MM.1S (cell line): ENCODE results near the gene ABCA3.

Source experiments
- DNase-seq: peaks from one replicate; pipeline ENCODE4 v3.0.0-alpha.2; 2015
- H2AFZ ChIP-seq: fragments of 300-600 bp; sonication (generic); 2 replicates; pipeline ENCODE4 v1.6.0; 2016; ENCODE audit warnings: antibody characterized with exemption, low read length
- H3F3A ChIP-seq: fragments of 300-600 bp; sonication (generic); 2 replicates; pipeline ENCODE4 v1.6.1; 2016; ENCODE audit warnings: mild to moderate bottlenecking, antibody characterized with exemption, low read length, moderate library complexity, mixed read lengths; ENCODE audit not compliant: insufficient read depth
- H3K27ac ChIP-seq: fragments of 300-600 bp; sonication (generic); 2 replicates; pipeline ENCODE4 v1.5.1; 2016; ENCODE audit warnings: mild to moderate bottlenecking, low read length
- H3K27me3 ChIP-seq: fragments of 300-600 bp; sonication (generic); replicated peaks from 2 replicates; pipeline ENCODE4 v1.6.0; 2016; ENCODE audit warnings: low read length; ENCODE audit not compliant: insufficient read depth
- H3K36me3 ChIP-seq: fragments of 300-600 bp; sonication (generic); replicated peaks from 2 replicates; pipeline ENCODE4 v1.6.1; 2016; ENCODE audit warnings: mild to moderate bottlenecking, low read length, mixed read lengths; ENCODE audit not compliant: insufficient read depth
- H3K4me1 ChIP-seq: fragments of 300-600 bp; sonication (generic); 2 replicates; pipeline ENCODE4 v1.6.1; 2016; ENCODE audit warnings: low read length, mixed read lengths
- H3K4me2 ChIP-seq: fragments of 300-600 bp; sonication (generic); 2 replicates; pipeline ENCODE4 v1.6.0; 2016; ENCODE audit warnings: low read depth, low read length
- H3K4me3 ChIP-seq: fragments of 300-600 bp; sonication (generic); 2 replicates; pipeline ENCODE4 v1.5.1; 2016; ENCODE audit warnings: low read length, mixed read lengths
- H3K79me2 ChIP-seq: fragments of 300-600 bp; sonication (generic); 2 replicates; pipeline ENCODE4 v1.6.1; 2016; ENCODE audit warnings: mixed run types, low read length, mixed read lengths
- H3K9ac ChIP-seq: fragments of 300-600 bp; sonication (generic); 2 replicates; pipeline ENCODE4 v1.6.1; 2016; ENCODE audit warnings: low read length, mixed read lengths
- H3K9me2 ChIP-seq: fragments of 300-600 bp; sonication (generic); replicated peaks from 2 replicates; pipeline ENCODE4 v1.6.1; 2016; ENCODE audit warnings: mild to moderate bottlenecking, low read length, mixed read lengths; ENCODE audit not compliant: insufficient read depth
- H3K9me3 ChIP-seq: fragments of 300-600 bp; sonication (generic); replicated peaks from 2 replicates; pipeline ENCODE4 v1.6.1; 2016; ENCODE audit warnings: mild to moderate bottlenecking, low read length, mixed read lengths; ENCODE audit not compliant: insufficient read depth
- H4K20me1 ChIP-seq: fragments of 300-600 bp; sonication (generic); 2 replicates; pipeline ENCODE4 v1.6.1; 2016; ENCODE audit warnings: mild to moderate bottlenecking, low read length, moderate library complexity, mixed read lengths; ENCODE audit not compliant: insufficient read depth
- CTCF ChIP-seq: fragments of 300-600 bp; sonication (generic); IDR thresholded peaks from 2 replicates; pipeline ENCODE4 v1.5.1; 2016; ENCODE audit warnings: antibody characterized with exemption, low read length, mixed read lengths
- EZH2 ChIP-seq: fragments of 300-600 bp; sonication (generic); optimal IDR thresholded peaks from 2 replicates; pipeline ENCODE3; 2017; ENCODE audit warnings: low read depth, mild to moderate bottlenecking, antibody characterized with exemption, low read length, mixed read lengths
- EZH2phosphoT487 ChIP-seq: fragments of 300-600 bp; sonication (generic); IDR thresholded peaks from 2 replicates; pipeline ENCODE4 v1.6.1; 2018; ENCODE audit warnings: antibody characterized with exemption, low read length

Gene ABCA3

GRCh38 chr16:2238150-2238837 lies 102.2 kb downstream of the ABCA3 start:
- no peaks in the 10 kb centered on the region for H3K9me3 ChIP-seq
- H3K79me2 ChIP-seq, result no peaks in the 10 kb centered on the region
- no peak overlapping the region for H2AFZ ChIP-seq
- H4K20me1 ChIP-seq, result no peaks in the 10 kb centered on the region
- no peak overlapping the region for H3K4me2 ChIP-seq
- H3K4me1 ChIP-seq, result no peaks in the 10 kb centered on the region
- H3K27me3 ChIP-seq, result no peaks in the 10 kb centered on the region; the same call in 1 of the 2 replicates
- DNase-seq, result no peak
- H3K9me2 ChIP-seq, result no peaks in the 10 kb centered on the region
- peaks cover 2% of the 10 kb centered on the region; the same call in 1 of the 2 replicates for H3K36me3 ChIP-seq
- TF ChIP-seq EZH2 (no peak), CTCF (no peak), EZH2phosphoT487 (no peak)
- no peak overlapping the region for H3K4me3 ChIP-seq
- H3F3A ChIP-seq, result no peaks in the 10 kb centered on the region
- no peak overlapping the region for H3K9ac ChIP-seq
- H3K27ac ChIP-seq, result no peak overlapping the region

- Histone ChIP-seq H3K27me3 (no peaks in the 10 kb centered on the region; the same call in 1 of the 2 replicates), H3K9me2 (no peaks in the 10 kb centered on the region), H3K9ac (no peak overlapping the region), H3K36me3 (no peaks in the 10 kb centered on the region), H3K4me2 (no peak overlapping the region), H3K9me3 (no peaks in the 10 kb centered on the region), H3K4me3 (no peak overlapping the region), H3K27ac (no peak overlapping the region), H4K20me1 (no peaks in the 10 kb centered on the region), H3F3A (no peaks in the 10 kb centered on the region), H2AFZ (no peak overlapping the region), H3K79me2 (no peaks in the 10 kb centered on the region), H3K4me1 (no peaks in the 10 kb centered on the region)
- DNase-seq, result no peak
- TF ChIP-seq CTCF (no peak), EZH2 (no peak), EZH2phosphoT487 (no peak)
Observed at GRCh38 chr16:2237493-2238149, 102.9 kb downstream of the ABCA3 start.

- no peak overlapping the region for H3K4me3 ChIP-seq
- H2AFZ ChIP-seq, result no peak overlapping the region
- no peak overlapping the region for H3K9ac ChIP-seq
Observed at GRCh38 chr16:2237102-2237482, 103.4 kb downstream of the ABCA3 start.

More at GRCh38 chr16:2237102-2237482, 103.4 kb downstream of the ABCA3 start:
- Histone ChIP-seq H3K27me3 (no peaks in the 10 kb centered on the region; the same call in 1 of the 2 replicates), H3K4me2 (no peak overlapping the region), H3K4me1 (no peaks in the 10 kb centered on the region), H3F3A (no peaks in the 10 kb centered on the region), H3K36me3 (no peaks in the 10 kb centered on the region), H3K27ac (no peak overlapping the region), H3K9me2 (no peaks in the 10 kb centered on the region), H4K20me1 (no peaks in the 10 kb centered on the region), H3K9me3 (no peaks in the 10 kb centered on the region), H3K79me2 (no peaks in the 10 kb centered on the region)
- no peak for DNase-seq
- TF ChIP-seq EZH2phosphoT487, result no peak
- no peak for TF ChIP-seq EZH2
- TF ChIP-seq CTCF, result no peak
